GM10847 (cell line): ENCODE measurements around the gene ACHE.

Experiments
- POLR2A ChIP-seq: IDR thresholded peaks from 2 replicates; pipeline ENCODE4 v1.6.1; 2011; ENCODE audit not compliant: insufficient read length; ENCODE audit errors: extremely low read depth

Gene ACHE

DNA sequence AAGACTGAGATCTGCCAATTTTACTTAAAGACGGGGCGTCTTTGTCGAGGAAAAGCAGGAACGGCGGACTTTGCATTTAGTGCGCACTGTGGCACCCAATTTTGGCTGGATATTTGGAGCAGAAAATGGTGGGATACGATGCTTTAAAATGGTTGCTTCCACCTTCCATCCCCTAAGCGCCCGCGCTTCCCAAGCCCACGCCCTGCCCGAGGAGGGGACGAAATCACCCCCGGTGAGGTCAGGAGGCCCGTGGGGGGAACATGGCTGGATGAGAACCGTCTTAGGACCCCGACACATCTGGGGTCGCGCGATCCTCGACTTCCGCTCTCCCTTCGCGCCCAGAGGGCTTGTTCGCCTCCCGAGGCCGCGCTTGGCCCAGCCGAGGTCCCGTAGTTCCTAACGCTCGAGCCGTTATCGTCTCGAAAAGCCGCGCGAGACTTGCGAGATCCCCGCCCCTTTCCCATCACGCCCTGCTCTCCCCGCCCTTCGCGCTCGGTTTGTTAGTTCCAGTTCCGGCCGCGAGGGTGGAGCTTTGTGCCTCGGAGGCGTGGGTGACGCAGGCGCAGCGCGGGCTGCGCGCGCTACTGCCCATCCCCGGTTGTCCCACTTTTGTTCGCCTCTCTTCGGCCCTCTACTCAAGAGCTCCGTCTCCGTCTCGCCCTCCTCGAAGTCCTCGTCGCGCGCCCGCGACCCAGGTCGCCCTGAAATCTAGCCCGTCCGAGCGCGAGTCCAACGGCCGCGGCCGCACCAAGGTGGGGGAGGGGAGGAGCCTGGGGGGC is 20.9 kb downstream of the ACHE start, which contains the start of gene SRRT:
TSS of gene SRRT (plus strand) at position 527 of the 779 bp plus-strand sequence. CDS start 488 bp downstream, outside the sequence.
- peak; percentile 75 for TF ChIP-seq POLR2A

DNA sequence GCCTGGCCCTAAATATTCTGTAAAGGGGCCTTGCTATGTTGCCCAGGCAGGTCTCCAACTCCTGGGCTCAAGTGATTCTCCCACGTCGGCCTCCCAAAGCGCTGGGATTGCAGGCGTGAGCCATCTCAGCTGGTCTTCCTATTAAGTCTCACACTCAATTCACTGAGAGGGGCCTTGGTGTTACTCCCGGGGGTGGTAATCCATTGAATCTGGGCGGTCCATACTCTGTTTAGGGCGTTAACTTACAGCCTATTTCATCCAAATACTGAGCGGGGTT is 21.4 kb downstream of the ACHE start:
- TF ChIP-seq POLR2A, result no peak

DNA sequence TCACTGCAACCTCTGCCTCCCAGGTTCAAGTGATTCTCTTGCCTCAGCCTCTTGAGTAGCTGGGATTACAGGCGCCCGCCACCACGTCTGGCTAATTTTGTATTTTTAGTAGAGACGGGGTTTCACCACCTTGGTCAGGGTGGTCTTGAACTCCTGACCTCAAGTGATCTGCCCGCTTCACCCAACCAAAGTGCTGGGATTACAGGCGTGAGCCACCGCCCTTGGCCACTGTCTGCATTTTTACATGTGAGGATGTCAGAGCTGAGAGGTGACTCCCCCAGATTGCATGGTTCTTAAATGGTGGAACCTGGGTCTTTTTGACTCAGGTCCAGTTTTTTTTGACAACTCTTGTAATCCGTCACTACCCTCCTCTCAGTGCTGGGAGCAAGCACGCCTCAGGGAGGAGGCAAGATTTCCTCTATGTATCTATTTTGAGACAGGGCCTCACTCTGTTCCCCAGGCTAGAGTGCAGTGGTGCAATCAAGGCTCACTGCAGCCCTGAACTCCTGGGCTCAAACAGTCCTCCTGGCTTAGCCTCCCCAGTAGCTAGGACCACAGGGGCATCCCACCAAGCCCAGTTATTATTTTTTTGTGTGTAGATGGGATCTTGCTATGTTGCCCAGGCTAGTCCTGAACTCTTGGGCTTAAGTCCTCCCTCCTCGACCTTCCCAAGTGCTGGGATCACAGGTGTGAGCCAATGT is 21.9 kb downstream of the ACHE start:
- TF ChIP-seq POLR2A, result no peak

DNA sequence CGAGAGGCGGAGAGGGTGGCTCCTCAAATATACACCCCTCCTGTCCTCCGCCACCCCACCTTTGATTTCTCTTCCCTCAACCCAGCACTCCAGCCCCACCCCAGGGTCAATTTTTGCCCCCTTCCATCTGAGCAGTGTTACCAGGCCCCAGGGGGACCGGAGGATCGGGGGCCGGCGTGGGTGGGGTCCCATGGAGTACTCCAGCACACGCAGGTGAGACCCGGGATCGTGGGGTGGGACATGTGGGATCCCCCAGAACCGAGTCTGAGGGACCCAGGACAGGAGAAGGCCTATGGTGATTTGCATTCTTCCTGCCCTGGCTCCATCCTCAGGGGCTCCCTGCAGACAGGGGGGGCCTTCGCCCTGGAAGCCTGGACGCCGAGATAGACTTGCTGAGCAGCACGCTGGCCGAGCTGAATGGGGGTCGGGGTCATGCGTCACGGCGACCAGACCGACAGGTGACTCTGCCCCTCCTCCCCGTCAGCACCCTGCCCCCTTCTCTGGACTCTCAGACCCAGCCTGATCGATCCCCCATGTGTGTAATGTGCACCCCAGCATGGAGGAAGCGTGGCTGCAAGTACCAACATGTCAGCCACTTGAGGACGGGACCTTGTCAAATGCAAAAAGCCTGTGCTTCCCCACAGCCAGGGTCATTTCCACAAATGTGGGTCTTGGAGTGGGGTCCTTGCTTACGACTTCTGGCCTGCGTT is 27.8 kb downstream of the ACHE start:
- no peak for TF ChIP-seq POLR2A

DNA sequence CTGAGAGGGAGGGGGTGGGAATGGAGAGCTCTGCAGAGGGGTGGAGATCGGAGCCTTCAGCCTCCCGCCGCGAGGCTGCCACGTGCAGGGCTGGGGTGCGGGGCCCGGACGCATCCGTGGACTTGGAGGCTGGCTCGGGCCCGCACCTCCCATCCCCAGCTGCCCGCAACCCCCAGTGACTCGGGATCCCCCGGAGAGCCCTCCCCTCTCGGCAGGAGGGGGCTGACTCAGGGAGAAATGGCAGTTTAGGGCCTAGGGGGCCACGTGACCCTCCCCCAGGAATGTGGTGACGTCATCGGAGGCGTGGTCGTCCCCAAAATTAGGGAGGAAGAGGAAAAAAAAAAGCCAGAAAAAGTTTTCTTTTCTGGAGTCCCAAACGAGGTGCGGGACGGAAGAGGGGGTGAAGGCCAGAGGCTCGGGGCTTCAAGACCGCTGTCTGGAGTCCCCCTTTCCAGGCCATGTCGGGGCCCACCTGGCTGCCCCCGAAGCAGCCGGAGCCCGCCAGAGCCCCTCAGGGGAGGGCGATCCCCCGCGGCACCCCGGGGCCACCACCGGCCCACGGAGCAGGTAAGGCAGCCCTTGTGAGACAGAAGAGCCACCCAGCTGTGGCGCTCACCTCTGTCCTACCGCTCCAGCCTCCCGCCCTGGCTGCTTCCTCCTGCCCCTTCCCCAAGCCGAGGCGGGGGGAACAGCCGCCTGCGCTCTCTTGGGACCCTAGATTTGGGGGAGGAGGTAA is 28.5 kb downstream of the ACHE start, which contains the start of gene TRIP6:
TSS of gene TRIP6 (plus strand) at position 348 of the 736 bp plus-strand sequence. CDS start at position 459, 111 bp downstream.
- TF ChIP-seq POLR2A, result peak; percentile 25

DNA sequence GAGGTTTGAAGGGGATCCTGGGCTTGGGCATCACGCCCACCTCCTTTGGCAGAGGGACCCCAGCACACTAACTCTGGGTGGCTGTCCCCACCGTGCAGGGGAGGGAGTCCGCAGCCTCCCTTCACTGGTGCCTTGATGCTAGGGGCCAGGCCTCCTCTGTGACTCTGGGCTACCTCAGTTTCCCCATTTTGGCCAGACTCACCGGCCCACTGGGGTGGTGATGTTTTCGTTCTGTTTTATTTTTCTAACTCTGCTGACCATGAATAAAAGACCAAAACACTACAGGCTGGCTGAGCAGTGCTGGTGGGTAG is 29.0 kb downstream of the ACHE start:
- no peak for TF ChIP-seq POLR2A

DNA sequence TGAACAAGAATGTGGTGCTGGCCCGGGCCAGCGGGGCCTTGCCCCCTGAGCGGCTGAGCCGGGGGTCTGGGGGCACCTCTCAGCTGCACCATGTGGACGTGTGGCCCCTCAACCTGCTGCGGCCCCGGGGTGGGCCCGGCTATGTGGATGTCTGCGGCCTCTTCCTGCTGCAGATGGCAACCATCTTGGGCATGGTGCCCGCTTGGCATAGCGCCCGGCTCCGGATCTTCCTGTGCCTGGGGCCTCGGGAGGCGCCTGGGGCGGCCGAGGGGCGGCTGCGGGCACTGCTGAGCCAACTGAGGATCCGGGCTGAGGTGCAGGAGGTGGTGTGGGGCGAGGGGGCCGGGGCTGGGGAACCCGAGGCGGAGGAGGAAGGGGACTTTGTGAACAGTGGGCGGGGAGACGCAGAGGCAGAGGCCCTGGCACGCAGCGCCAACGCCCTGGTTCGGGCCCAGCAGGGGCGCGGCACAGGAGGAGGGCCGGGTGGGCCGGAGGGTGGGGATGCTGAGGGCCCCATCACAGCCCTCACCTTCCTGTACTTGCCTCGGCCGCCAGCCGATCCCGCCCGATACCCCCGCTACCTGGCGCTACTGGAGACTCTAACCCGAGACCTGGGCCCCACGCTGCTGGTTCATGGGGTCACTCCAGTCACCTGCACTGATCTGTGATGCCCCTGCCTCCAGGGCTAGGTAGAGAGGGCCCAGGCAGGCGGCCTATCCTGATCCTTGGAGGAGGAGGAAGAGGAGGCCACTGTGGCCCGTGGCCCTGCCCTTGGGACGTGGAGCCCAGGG is 29.6 kb downstream of the ACHE start:
- TF ChIP-seq POLR2A, result no peak

DNA sequence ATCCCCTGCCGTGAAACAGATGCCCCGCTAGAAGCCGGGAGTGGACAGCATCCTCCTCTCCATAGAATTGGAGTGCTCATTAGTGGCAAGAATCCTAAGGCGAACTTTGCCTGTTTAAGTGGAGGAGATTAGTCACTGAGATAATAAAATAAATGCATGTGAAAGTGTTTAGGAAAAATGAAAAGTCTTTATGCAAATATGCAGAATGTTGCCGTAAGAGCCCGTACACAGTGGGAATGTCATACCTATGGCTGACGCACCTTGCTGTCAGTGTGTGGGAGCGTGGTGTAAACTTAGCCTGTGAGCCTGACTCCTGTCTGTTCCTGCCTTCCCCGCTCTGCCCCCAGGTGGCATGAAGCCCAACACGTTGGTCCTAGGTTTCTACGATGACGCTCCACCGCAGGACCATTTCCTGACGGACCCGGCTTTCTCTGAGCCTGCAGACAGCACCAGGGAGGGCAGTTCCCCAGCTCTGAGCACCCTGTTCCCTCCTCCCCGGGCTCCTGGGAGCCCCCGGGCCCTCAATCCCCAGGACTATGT is 30.2 kb downstream of the ACHE start:
- no peak for TF ChIP-seq POLR2A

DNA sequence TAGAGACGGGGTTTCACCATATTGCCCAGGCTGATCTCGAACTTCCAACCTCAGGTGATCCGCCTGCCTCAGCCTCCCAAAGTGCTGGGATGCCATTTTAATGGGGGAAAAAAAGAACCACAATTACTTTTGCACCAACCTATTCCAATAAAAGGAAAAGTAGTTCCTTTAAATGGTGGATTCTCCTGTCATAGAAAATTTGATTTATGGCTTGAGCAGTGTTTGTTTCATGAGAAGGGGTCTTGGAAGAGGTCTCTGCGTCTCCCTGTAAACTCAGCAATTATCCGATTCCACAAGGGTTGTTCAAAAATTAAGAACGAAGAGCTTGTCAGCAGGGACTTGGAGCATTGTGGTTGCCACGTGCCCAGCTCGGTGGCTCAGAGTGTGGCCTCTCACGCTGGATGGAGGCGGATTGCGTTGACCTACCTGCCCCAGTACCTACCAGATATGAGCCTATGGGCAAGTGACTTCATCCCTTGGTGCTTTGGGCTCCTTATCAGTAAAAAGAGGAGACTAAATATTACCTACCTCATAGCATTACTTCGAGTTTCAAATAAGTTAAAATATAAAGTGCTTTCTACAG is 31.3 kb downstream of the ACHE start:
- no peak for TF ChIP-seq POLR2A

DNA sequence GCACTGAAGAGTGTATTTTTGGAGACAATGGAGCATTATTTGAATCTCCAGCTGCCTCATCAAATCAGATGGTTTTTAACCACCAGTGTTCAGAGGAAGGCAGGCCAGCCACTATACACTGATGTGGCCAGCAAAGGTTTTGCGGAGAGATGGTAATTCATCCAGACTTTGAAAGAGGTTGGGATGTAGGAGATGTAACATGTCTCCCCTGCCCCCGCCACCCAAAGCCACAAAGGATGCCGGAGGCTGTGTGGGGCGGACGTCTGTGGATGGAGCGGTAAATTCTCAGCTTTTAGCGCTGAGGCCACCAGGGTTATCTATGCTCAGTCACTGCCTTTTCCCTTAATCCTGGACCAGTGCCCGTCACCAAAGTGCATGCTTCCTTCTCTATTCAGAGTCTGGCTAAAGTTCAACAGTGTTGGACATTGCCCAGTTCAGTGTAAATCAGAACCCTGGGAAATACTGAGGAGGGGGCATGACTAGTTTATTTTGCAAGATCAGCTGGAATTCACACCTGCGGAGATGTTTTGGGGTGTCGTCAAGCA is 32.2 kb downstream of the ACHE start:
- TF ChIP-seq POLR2A, result no peak

DNA sequence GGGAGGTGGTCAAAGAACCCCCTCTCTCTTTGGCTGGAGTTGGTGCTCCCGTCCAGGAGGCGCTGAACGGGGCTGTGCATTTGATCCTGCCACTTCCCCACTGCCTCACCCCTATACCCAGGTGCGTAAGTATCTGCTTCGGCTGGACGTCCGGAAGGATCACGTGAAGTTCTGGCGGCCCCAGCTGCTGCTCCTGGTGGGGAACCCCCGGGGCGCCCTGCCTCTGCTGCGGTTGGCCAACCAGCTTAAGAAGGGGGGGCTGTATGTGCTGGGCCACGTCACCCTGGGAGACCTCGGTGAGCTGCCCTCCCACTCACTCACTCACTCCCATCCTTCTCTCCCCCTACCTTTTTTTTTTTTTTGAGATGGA is 34.1 kb downstream of the ACHE start:
- no peak for TF ChIP-seq POLR2A

DNA sequence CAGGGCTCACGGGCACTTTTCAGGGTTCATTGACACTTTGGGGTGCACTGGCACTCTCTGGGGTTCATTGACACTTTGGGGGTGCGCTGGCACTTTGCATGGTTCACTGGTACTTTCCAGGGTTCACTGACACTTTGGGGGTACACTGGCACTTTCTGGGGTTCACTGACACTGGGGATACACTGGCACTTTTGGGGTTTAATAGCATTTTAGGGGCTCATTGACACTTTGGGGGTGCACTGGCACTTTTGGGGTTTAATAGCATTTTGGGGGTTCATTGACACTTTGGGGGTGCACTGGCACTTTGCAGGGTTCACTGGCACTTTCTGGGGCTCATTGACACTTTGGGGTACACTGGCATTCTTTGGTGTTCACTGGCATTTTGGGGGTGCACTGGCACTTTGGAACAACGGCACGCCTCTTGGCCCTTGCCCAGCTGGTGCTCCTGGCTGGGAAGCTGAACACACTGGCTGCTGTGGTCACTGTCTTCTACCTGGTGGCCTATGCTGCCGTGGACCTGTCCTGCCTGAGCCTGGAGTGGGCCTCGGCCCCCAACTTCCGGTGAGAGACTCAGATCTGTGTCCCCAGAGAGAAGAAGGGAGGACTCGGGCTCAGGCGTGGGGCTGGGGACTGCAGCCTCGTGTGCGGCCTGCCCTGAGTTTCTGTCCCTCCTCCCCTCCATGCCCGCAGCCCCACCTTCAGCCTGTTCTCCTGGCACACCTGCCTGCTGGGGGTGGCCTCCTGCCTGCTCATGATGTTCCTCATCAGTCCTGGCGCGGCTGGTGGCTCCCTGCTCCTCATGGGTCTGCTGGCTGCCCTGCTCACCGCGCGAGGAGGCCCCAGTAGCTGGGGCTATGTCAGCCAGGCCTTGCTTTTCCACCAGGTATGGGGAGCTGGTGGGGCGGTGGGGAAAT is 34.7 kb downstream of the ACHE start:
- no peak for TF ChIP-seq POLR2A

DNA sequence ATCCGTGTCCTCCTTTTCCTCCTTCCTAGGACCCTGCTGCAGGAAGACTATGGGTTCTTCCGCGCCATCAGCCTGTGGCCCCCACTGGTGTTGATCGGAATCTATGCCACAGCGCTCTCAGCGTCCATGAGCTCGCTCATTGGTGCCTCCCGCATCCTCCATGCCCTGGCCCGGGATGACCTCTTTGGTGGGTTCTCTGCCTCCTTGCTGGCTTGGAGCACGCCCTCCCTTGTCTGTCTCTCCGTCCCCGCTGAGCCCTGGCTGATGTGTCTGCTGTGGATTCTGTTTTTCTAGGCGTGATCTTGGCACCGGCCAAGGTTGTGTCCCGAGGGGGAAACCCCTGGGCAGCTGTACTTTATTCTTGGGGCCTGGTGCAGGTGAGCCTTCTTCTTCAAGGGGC is 35.8 kb downstream of the ACHE start:
- no peak for TF ChIP-seq POLR2A

DNA sequence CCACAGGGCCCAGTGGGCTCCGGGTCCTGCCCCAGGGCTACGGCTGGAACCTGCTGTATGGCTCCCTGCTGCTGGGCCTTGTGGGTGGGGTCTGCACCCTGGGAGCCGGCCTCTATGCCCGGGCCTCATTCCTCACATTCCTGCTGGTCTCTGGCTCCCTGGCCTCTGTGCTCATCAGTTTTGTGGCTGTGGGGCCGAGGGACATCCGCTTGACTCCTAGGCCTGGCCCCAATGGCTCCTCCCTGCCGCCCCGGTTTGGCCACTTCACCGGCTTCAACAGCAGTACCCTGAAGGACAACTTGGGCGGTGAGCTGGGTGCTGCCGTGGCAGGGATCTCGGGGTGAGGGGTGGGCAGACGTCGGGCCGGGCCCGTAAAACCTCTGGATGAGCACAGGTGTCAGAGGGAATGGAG is 38.8 kb downstream of the ACHE start:
- no peak for TF ChIP-seq POLR2A
